Urinary bladder (tissue), 4 donors: ENCODE results near the gene DHRS7B. TPM values are rescaled to one million over a fixed set of nuclear protein-coding genes. Genes with fewer than 3 reads are reported as not detected.
"Not testable (repeated sequence)": the region's sequence is repeated elsewhere in the genome, so short reads cannot be mapped to it uniquely, and the experiment has no call there.

Experiments used
- DNase-seq: peaks from one replicate; pipeline ENCODE4 v3.0.0-alpha.2; 2015; ENCODE audit errors: extremely low spot score
- H3K27ac ChIP-seq: one replicate; pipeline ENCODE4 v1.5.1; 2013; ENCODE audit warnings: low read depth, mild to moderate bottlenecking, moderate library complexity
- H3K36me3 ChIP-seq: one replicate; pipeline ENCODE4 v1.6.1; 2013; ENCODE audit warnings: mild to moderate bottlenecking, moderate library complexity; ENCODE audit not compliant: insufficient read depth
- H3K4me1 ChIP-seq: one replicate; pipeline ENCODE4 v1.6.1; 2013; ENCODE audit warnings: mild to moderate bottlenecking, moderate library complexity; ENCODE audit not compliant: insufficient read depth
- H3K4me3 ChIP-seq: one replicate; pipeline ENCODE4 v1.5.1; 2013; ENCODE audit warnings: low read depth, low read length
- WGBS: extraction: QIAGEN DNeasy Blood & Tissue Kit; methylation state at CpG from one replicate; pipeline ENCODE4 v1.1.7; 2013; 5-methylcytosine and 5-hydroxymethylcytosine counted together
- polyA plus RNA-seq: library from polyadenylated mRNA; stranded (reverse); fragments of 200-250 nt; gene quantifications from one replicate; pipeline ENCODE4 v1.2.3, GENCODE V29; 2013
- total RNA-seq: library from RNA; depleted of rRNA; stranded (reverse); fragments of >200 nt; gene quantifications from one replicate; pipeline ENCODE4 v1.2.3, GENCODE V29; 2014
- donor health status: healthy with polysubstance abuse.
- donor health status: healthy.

The DHRS7B gene
- total and polyA plus RNA-seq, 2 donors, result 14.5 to 33.4 TPM

GRCh38 chr17:21217346-21217745, 90.6 kb downstream of the DHRS7B start:
- H3K27ac ChIP-seq, result no peak overlapping the region
- no peaks in the 10 kb centered on the region for H3K36me3 ChIP-seq
- no peak for DNase-seq
- no peak overlapping the region for H3K4me3 ChIP-seq
- H3K4me1 ChIP-seq, result peaks cover 4% of the 10 kb centered on the region
- 89% methylated on average over 1 of the region's 1 CpG for WGBS

- WGBS, result 70% methylated on average over 3 of the region's 3 CpGs
- H3K27ac ChIP-seq, result no peak overlapping the region
These were observed 91.3 kb downstream of the DHRS7B start for GRCh38 chr17:21218101-21218500.

GRCh38 chr17:21218831-21219380, 92.1 kb downstream of the DHRS7B start:
- Histone ChIP-seq H3K36me3 (no peaks in the 10 kb centered on the region), H3K27ac (no peak overlapping the region), H3K4me1 (no peaks in the 10 kb centered on the region), H3K4me3 (no peak overlapping the region)
- no peak for DNase-seq
- WGBS, result 90% methylated on average over 3 of the region's 3 CpGs

More at GRCh38 chr17:21218101-21218500, 91.3 kb downstream of the DHRS7B start:
- H3K4me3 ChIP-seq, result no peak overlapping the region
- no peak for DNase-seq
- H3K4me1 ChIP-seq, result peaks cover under 1% of the 10 kb centered on the region
- no peaks in the 10 kb centered on the region for H3K36me3 ChIP-seq

- no peaks in the 10 kb centered on the region for H3K36me3 ChIP-seq
- WGBS, result 90% methylated on average over 6 of the region's 6 CpGs
- H3K4me1 ChIP-seq, result no peaks in the 10 kb centered on the region
- no peak overlapping the region for H3K27ac ChIP-seq
- no peak for DNase-seq
- H3K4me3 ChIP-seq, result no peak overlapping the region
These were observed 96.3 kb downstream of the DHRS7B start for GRCh38 chr17:21223086-21223485.

GRCh38 chr17:21227277-21227676, 100.5 kb downstream of the DHRS7B start:
- DNase-seq, H3K27ac ChIP-seq, H3K36me3 ChIP-seq, H3K4me1 ChIP-seq, H3K4me3 ChIP-seq: not testable (repeated sequence)
- WGBS, result 80% methylated on average over 11 of the region's 11 CpGs

GRCh38 chr17:21228111-21228510, 101.3 kb downstream of the DHRS7B start:
- Histone ChIP-seq H3K27ac (no peak overlapping the region), H3K36me3 (no peaks in the 10 kb centered on the region), H3K4me3 (no peak overlapping the region), H3K4me1 (no peaks in the 10 kb centered on the region)
- 68% methylated on average over 4 of the region's 4 CpGs for whole genome bisulfite sequencing
- no peak for DNase-seq

GRCh38 chr17:21228845-21229244, 102.1 kb downstream of the DHRS7B start:
- Histone ChIP-seq H3K36me3 (no peaks in the 10 kb centered on the region), H3K4me1 (no peaks in the 10 kb centered on the region), H3K27ac (no peak overlapping the region), H3K4me3 (no peak overlapping the region)
- DNase-seq, result no peak
- WGBS, result 78% methylated on average over 2 of the region's 2 CpGs

GRCh38 chr17:21231533-21231932, 104.8 kb downstream of the DHRS7B start:
- Histone ChIP-seq H3K4me3 (no peak overlapping the region), H3K4me1 (no peaks in the 10 kb centered on the region), H3K27ac (no peak overlapping the region), H3K36me3 (no peaks in the 10 kb centered on the region)
- WGBS, result 75% methylated on average over 6 of the region's 6 CpGs
- DNase-seq, result no peak

- DNase-seq, result no peak
- no peak overlapping the region for H3K4me3 ChIP-seq
- H3K4me1 ChIP-seq, result no peaks in the 10 kb centered on the region
- no peak overlapping the region for H3K27ac ChIP-seq
- WGBS, result 94% methylated on average over 4 of the region's 4 CpGs
- H3K36me3 ChIP-seq, result no peaks in the 10 kb centered on the region
These were observed 105.4 kb downstream of the DHRS7B start for GRCh38 chr17:21232033-21232749.

GRCh38 chr17:21233581-21234347, 107.0 kb downstream of the DHRS7B start:
- Histone ChIP-seq H3K4me3 (no peak overlapping the region), H3K27ac (no peak overlapping the region), H3K4me1 (no peaks in the 10 kb centered on the region), H3K36me3 (no peaks in the 10 kb centered on the region)
- WGBS, result 56% methylated on average over 7 of the region's 7 CpGs
- DNase-seq, result no peak

- Histone ChIP-seq H3K4me3 (no peak overlapping the region), H3K4me1 (no peaks in the 10 kb centered on the region), H3K27ac (no peak overlapping the region), H3K36me3 (no peaks in the 10 kb centered on the region)
- WGBS, result 91% methylated on average over 1 of the region's 1 CpG
- DNase-seq, result no peak
These were observed 109.2 kb downstream of the DHRS7B start for GRCh38 chr17:21235921-21236320.

GRCh38 chr17:21239680-21240368, 113.1 kb downstream of the DHRS7B start:
- no peaks in the 10 kb centered on the region for H3K4me1 ChIP-seq
- DNase-seq, result no peak
- no peaks in the 10 kb centered on the region for H3K36me3 ChIP-seq
- no peak overlapping the region for H3K4me3 ChIP-seq
- WGBS, result 74% methylated on average over 12 of the region's 12 CpGs
- no peak overlapping the region for H3K27ac ChIP-seq

- Histone ChIP-seq H3K36me3 (no peaks in the 10 kb centered on the region), H3K4me1 (no peaks in the 10 kb centered on the region), H3K27ac (no peak overlapping the region), H3K4me3 (no peak overlapping the region)
- no peak for DNase-seq
- WGBS, result 74% methylated on average over 25 of the region's 25 CpGs
These were observed 113.7 kb downstream of the DHRS7B start for GRCh38 chr17:21240369-21241055.
